ENCODE measurements around the gene ZC3H10.

- TF ChIP-seq POLR2AphosphoS5 (IDR thresholded peaks at IDR 0.05; ENCODE audit: low read depth), result no peak
- TF ChIP-seq, protein P1, sequence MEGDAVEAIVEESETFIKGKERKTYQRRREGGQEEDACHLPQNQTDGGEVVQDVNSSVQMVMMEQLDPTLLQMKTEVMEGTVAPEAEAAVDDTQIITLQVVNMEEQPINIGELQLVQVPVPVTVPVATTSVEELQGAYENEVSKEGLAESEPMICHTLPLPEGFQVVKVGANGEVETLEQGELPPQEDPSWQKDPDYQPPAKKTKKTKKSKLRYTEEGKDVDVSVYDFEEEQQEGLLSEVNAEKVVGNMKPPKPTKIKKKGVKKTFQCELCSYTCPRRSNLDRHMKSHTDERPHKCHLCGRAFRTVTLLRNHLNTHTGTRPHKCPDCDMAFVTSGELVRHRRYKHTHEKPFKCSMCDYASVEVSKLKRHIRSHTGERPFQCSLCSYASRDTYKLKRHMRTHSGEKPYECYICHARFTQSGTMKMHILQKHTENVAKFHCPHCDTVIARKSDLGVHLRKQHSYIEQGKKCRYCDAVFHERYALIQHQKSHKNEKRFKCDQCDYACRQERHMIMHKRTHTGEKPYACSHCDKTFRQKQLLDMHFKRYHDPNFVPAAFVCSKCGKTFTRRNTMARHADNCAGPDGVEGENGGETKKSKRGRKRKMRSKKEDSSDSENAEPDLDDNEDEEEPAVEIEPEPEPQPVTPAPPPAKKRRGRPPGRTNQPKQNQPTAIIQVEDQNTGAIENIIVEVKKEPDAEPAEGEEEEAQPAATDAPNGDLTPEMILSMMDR (conservative IDR thresholded peaks at IDR 0.05; ENCODE audit: low read depth in 2 of 2), result no peak
- TF ChIP-seq, protein P2, sequence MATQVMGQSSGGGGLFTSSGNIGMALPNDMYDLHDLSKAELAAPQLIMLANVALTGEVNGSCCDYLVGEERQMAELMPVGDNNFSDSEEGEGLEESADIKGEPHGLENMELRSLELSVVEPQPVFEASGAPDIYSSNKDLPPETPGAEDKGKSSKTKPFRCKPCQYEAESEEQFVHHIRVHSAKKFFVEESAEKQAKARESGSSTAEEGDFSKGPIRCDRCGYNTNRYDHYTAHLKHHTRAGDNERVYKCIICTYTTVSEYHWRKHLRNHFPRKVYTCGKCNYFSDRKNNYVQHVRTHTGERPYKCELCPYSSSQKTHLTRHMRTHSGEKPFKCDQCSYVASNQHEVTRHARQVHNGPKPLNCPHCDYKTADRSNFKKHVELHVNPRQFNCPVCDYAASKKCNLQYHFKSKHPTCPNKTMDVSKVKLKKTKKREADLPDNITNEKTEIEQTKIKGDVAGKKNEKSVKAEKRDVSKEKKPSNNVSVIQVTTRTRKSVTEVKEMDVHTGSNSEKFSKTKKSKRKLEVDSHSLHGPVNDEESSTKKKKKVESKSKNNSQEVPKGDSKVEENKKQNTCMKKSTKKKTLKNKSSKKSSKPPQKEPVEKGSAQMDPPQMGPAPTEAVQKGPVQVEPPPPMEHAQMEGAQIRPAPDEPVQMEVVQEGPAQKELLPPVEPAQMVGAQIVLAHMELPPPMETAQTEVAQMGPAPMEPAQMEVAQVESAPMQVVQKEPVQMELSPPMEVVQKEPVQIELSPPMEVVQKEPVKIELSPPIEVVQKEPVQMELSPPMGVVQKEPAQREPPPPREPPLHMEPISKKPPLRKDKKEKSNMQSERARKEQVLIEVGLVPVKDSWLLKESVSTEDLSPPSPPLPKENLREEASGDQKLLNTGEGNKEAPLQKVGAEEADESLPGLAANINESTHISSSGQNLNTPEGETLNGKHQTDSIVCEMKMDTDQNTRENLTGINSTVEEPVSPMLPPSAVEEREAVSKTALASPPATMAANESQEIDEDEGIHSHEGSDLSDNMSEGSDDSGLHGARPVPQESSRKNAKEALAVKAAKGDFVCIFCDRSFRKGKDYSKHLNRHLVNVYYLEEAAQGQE (IDR thresholded peaks at IDR 0.05; ENCODE audit: unreplicated experiment), result no peak
- no peak for TF ChIP-seq ZNF331 (CRISPR knock-in tag; IDR thresholded peaks at IDR 0.05; ENCODE audit: low read depth)
Measured at GRCh38 chr12:56097738-56098137, 20.3 kb upstream of the ZC3H10 start.
